ENCODE measurements around the gene ZNF526.

ZNF526 gene

GRCh38 chr19:42267644-42268141 lies 47.6 kb downstream of the ZNF526 start (continued):
- TF ChIP-seq PRDM6 (tag by site-specific recombination; IDR thresholded peaks at IDR 0.05) (no peak), SETDB1 (IDR thresholded peaks at IDR 0.05; ENCODE audit: insufficient read length, low read length) (no peak), ZNF24 (tag by site-specific recombination; IDR thresholded peaks at IDR 0.05) (no peak), ZNF530 (tag by site-specific recombination; IDR thresholded peaks at IDR 0.05; ENCODE audit: low read depth) (no peak), BCL11A (tag by site-specific recombination; IDR thresholded peaks at IDR 0.05; ENCODE audit: low read depth) (no peak), ZNF214 (tag by site-specific recombination; IDR thresholded peaks at IDR 0.05; ENCODE audit: borderline replicate concordance) (no peak), ZFP3 (tag by site-specific recombination; IDR thresholded peaks at IDR 0.05; ENCODE audit: low read depth) (no peak), MEIS1 (CRISPR knock-in tag; IDR thresholded peaks at IDR 0.05; ENCODE audit: borderline replicate concordance) (no peak), ZNF580 (tag by site-specific recombination; IDR thresholded peaks at IDR 0.05) (no peak), ZNF621 (tag by site-specific recombination; IDR thresholded peaks at IDR 0.05) (no peak), ZNF596 (tag by site-specific recombination; IDR thresholded peaks at IDR 0.05) (no peak), ZSCAN16 (tag by site-specific recombination; IDR thresholded peaks at IDR 0.05) (no peak), ZNF391 (tag by site-specific recombination; IDR thresholded peaks at IDR 0.05; ENCODE audit: borderline replicate concordance, low read depth) (no peak), OSR2 (tag by site-specific recombination; IDR thresholded peaks at IDR 0.05) (no peak), SP7 (tag by site-specific recombination; IDR thresholded peaks at IDR 0.05) (no peak), ZNF548 (tag by site-specific recombination; IDR thresholded peaks at IDR 0.05) (no peak), ZNF626 (tag by site-specific recombination; IDR thresholded peaks at IDR 0.05) (no peak), ZBTB1 (tag by site-specific recombination; IDR thresholded peaks at IDR 0.05) (no peak), ZSCAN4 (tag by site-specific recombination; IDR thresholded peaks at IDR 0.05) (no peak), ZNF18 (tag by site-specific recombination; IDR thresholded peaks at IDR 0.05) (no peak), ZNF521 (tag by site-specific recombination; IDR thresholded peaks at IDR 0.05) (no peak)
- TF ChIP-seq, protein P1, sequence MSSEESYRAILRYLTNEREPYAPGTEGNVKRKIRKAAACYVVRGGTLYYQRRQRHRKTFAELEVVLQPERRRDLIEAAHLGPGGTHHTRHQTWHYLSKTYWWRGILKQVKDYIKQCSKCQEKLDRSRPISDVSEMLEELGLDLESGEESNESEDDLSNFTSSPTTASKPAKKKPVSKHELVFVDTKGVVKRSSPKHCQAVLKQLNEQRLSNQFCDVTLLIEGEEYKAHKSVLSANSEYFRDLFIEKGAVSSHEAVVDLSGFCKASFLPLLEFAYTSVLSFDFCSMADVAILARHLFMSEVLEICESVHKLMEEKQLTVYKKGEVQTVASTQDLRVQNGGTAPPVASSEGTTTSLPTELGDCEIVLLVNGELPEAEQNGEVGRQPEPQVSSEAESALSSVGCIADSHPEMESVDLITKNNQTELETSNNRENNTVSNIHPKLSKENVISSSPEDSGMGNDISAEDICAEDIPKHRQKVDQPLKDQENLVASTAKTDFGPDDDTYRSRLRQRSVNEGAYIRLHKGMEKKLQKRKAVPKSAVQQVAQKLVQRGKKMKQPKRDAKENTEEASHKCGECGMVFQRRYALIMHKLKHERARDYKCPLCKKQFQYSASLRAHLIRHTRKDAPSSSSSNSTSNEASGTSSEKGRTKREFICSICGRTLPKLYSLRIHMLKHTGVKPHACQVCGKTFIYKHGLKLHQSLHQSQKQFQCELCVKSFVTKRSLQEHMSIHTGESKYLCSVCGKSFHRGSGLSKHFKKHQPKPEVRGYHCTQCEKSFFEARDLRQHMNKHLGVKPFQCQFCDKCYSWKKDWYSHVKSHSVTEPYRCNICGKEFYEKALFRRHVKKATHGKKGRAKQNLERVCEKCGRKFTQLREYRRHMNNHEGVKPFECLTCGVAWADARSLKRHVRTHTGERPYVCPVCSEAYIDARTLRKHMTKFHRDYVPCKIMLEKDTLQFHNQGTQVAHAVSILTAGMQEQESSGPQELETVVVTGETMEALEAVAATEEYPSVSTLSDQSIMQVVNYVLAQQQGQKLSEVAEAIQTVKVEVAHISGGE (tag by site-specific recombination; conservative IDR thresholded peaks at IDR 0.05; ENCODE audit: low read depth), result no peak
- TF ChIP-seq, protein P2, sequence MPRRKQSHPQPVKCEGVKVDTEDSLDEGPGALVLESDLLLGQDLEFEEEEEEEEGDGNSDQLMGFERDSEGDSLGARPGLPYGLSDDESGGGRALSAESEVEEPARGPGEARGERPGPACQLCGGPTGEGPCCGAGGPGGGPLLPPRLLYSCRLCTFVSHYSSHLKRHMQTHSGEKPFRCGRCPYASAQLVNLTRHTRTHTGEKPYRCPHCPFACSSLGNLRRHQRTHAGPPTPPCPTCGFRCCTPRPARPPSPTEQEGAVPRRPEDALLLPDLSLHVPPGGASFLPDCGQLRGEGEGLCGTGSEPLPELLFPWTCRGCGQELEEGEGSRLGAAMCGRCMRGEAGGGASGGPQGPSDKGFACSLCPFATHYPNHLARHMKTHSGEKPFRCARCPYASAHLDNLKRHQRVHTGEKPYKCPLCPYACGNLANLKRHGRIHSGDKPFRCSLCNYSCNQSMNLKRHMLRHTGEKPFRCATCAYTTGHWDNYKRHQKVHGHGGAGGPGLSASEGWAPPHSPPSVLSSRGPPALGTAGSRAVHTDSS (tag by site-specific recombination; IDR thresholded peaks at IDR 0.05), result no peak
- TF ChIP-seq, protein P3, sequence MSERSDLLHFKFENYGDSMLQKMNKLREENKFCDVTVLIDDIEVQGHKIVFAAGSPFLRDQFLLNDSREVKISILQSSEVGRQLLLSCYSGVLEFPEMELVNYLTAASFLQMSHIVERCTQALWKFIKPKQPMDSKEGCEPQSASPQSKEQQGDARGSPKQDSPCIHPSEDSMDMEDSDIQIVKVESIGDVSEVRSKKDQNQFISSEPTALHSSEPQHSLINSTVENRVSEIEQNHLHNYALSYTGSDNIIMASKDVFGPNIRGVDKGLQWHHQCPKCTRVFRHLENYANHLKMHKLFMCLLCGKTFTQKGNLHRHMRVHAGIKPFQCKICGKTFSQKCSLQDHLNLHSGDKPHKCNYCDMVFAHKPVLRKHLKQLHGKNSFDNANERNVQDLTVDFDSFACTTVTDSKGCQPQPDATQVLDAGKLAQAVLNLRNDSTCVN (tag by site-specific recombination; optimal IDR thresholded peaks at IDR 0.05), result no peak

Data from HEK293 (cell line).